CD4-positive, alpha-beta T cell (primary cell): ENCODE measurements around the gene JARID2. TPM values are rescaled to one million over a fixed set of nuclear protein-coding genes. Genes with fewer than 3 reads are reported as not detected.
A peak's percentile ranks its signal among the peaks of the same experiment; 100 is the strongest.

Experiments
- ATAC-seq: fragments of 200-7000 bp; cut with Tn5 transposase; one replicate; pipeline ENCODE4 v1.10.0; 2022; ENCODE audit warnings: mild to moderate bottlenecking; ENCODE audit not compliant: poor library complexity
- CTCF ChIA-PET: fragments of 350-600 bp; sonication (Branson Sonifier 250); formaldehyde crosslinking; loops from one replicate; lab custom pipeline; 2021; ENCODE audit warnings: antibody characterized with exemption, inconsistent platforms; lab: Charles Lee
- POLR2A ChIA-PET: fragments of 350-600 bp; sonication (Branson Sonifier 250); formaldehyde crosslinking; loops from one replicate; lab custom pipeline; 2021; ENCODE audit warnings: antibody characterized with exemption, inconsistent platforms; lab: Charles Lee
- DNase-seq, 14 experiments: peaks; one replicate each; pipeline ENCODE4 v3.0.0-alpha.2; 2013 to 2020; ENCODE audit warnings: mixed read lengths in 2 of 14
- H3K27ac ChIP-seq, 2 donors: one replicate each; pipeline versions ENCODE4 v1.5.1 to v1.7.0; 2013; ENCODE audit warnings: low read length in 2 of 2, low read depth in 1 of 2, mild to moderate bottlenecking in 1 of 2
- H3K27me3 ChIP-seq, 2 experiments: 1 replicate in 1 of 2; 2 replicates in 1 of 2; pipeline versions ENCODE4 v1.6.1 to v1.7.0; 2013; ENCODE audit warnings: low read length in 2 of 2, control low read depth in 1 of 2, mild to moderate bottlenecking in 1 of 2, moderate library complexity in 1 of 2; ENCODE audit not compliant: insufficient read depth in 2 of 2, control insufficient read depth in 1 of 2
- H3K36me3 ChIP-seq: one replicate; pipeline ENCODE4 v1.6.1; 2013; ENCODE audit warnings: low read length, control low read depth; ENCODE audit not compliant: insufficient read depth
- H3K4me1 ChIP-seq: one replicate; pipeline ENCODE4 v1.6.1; 2013; ENCODE audit warnings: low read length, control low read depth; ENCODE audit not compliant: insufficient read depth
- H3K4me3 ChIP-seq: one replicate; pipeline ENCODE4 v1.5.1; 2013; ENCODE audit warnings: mild to moderate bottlenecking, low read length, moderate library complexity
- H3K9me3 ChIP-seq, 2 experiments: 1 replicate in 1 of 2; 2 replicates in 1 of 2; pipeline versions ENCODE4 v1.6.1 to v1.7.0; 2013; ENCODE audit warnings: low read length in 2 of 2, mild to moderate bottlenecking in 2 of 2, control low read depth in 1 of 2, moderate library complexity in 1 of 2; ENCODE audit not compliant: control insufficient read depth in 1 of 2, insufficient read depth in 1 of 2
- H3K27ac Mint-ChIP-seq: one replicate; pipeline ENCODE4 v1.8.0; 2020; ENCODE audit warnings: mixed read lengths
- H3K27me3 Mint-ChIP-seq: one replicate; pipeline ENCODE4 v1.8.0; 2021; ENCODE audit warnings: mixed read lengths
- H3K36me3 Mint-ChIP-seq: one replicate; pipeline ENCODE4 v1.8.0; 2021; ENCODE audit warnings: low read depth, mixed read lengths
- H3K4me1 Mint-ChIP-seq: one replicate; pipeline ENCODE4 v1.8.0; 2021; ENCODE audit warnings: low read depth, mixed read lengths
- H3K4me3 Mint-ChIP-seq: one replicate; pipeline ENCODE4 v1.8.0; 2020; ENCODE audit warnings: mild to moderate bottlenecking, mixed read lengths
- H3K9me3 Mint-ChIP-seq: one replicate; pipeline ENCODE4 v1.8.0; 2020; ENCODE audit warnings: mixed read lengths
- CTCF ChIP-seq: fragments of 200-600 bp; IDR thresholded peaks from one replicate; pipeline ENCODE4 v1.8.0; 2022; ENCODE audit warnings: antibody characterized with exemption, mild to moderate bottlenecking
- intact Hi-C, 2 experiments: fragments of 100-400 bp; cut with DNase I in 1 of 2; cut with micrococcal nuclease in 1 of 2; formaldehyde crosslinking; loops; one replicate each; pipeline versions ENCODE4 v1.15.1 to v1.9.0; 2023 to 2025; cut with DNase I, micrococcal nuclease
- total RNA-seq, 174 experiments: library from RNA in 2 of 174; stranded (reverse) in 2 of 174; gene quantifications; one replicate each; pipeline ENCODE4 v1.2.3 and lab custom pipeline; 2021 to 2026

The JARID2 gene
- total RNA-seq, 2 experiments from 2014 or later: 32.0 to 33.0 TPM

- CTCF ChIA-PET: interaction anchor here (1.0 kb wide), 1 partner anchor 34 kb away, joined by 3 read pairs; no protein-coding TSS in a partner anchor
- H3K4me3 Mint-ChIP-seq: peak overlapping the region; percentile 43
- POLR2A ChIA-PET: interaction anchor here (0.7 kb wide), 1 partner anchor 12 kb away, joined by 3 read pairs; no protein-coding TSS in a partner anchor
- TF ChIP-seq CTCF: no peak
- H3K9me3 Mint-ChIP-seq: no peaks in the 10 kb centered on the region
- Histone ChIP-seq H3K9me3 (no peaks in the 10 kb centered on the region), H3K36me3 (no peaks in the 10 kb centered on the region), H3K4me3 (no peak overlapping the region), H3K4me1 (peaks cover 24% of the 10 kb centered on the region), H3K27me3 (no peaks in the 10 kb centered on the region), H3K27ac (no peak overlapping the region)
- peaks cover 88% of the 10 kb centered on the region for H3K4me1 Mint-ChIP-seq
- ATAC-seq: peak; percentile 50
- DNase-seq: no peak
- peak overlapping the region; percentile 63 for H3K27ac Mint-ChIP-seq
- no peaks in the 10 kb centered on the region for H3K27me3 Mint-ChIP-seq
- intact Hi-C loops: loop anchor here in 1 of 2 experiments (2.0 kb wide), 1 partner anchor 18 kb away; no protein-coding TSS in a partner anchor
- no peaks in the 10 kb centered on the region for H3K36me3 Mint-ChIP-seq
Measured at GRCh38 chr6:15346315-15346714, 100.4 kb downstream of the JARID2 start.

DNA sequence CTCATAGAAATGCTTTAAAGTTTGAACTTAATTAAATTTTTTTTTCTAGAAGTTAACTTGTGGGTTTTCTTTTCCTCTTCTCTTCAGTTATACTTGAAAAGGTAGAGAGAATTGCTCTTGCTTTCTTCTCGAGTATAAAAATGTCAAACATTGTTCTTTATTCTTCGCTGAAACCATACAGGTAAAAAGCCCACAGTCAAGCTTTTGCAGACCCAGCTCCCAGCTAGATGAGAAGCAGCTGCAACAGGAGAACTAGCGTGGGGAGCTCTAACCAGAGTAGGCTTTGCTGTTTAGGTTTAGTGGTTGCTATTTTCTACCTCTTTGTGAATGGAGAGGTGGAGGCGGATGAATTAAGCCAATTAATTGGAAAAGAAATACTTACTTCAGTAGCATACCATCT lies 102.7 kb downstream of the JARID2 start:
- H3K4me1 ChIP-seq: peaks cover 20% of the 10 kb centered on the region
- peak overlapping the region; percentile 35 for H3K4me3 Mint-ChIP-seq
- no peaks in the 10 kb centered on the region for H3K27me3 ChIP-seq
- ChIA-PET CTCF (no interaction called here), POLR2A (interaction anchor here (0.9 to 1.5 kb wide), 2 partner anchors 81 to 99 kb away, joined by 4 read pairs; no protein-coding TSS in a partner anchor)
- H3K27ac ChIP-seq: no peak overlapping the region
- no peaks in the 10 kb centered on the region for H3K36me3 Mint-ChIP-seq
- peak overlapping the region; percentile 70 for H3K27ac Mint-ChIP-seq
- no peaks in the 10 kb centered on the region for H3K36me3 ChIP-seq
- DNase-seq: no peak
- intact Hi-C loops: no loop called here
- H3K27me3 Mint-ChIP-seq: no peaks in the 10 kb centered on the region
- H3K4me1 Mint-ChIP-seq: peaks cover 95% of the 10 kb centered on the region
- peak; percentile 43 for ATAC-seq
- H3K9me3 ChIP-seq: no peaks in the 10 kb centered on the region
- no peak overlapping the region for H3K4me3 ChIP-seq
- H3K9me3 Mint-ChIP-seq: no peaks in the 10 kb centered on the region
- TF ChIP-seq CTCF: no peak

DNA sequence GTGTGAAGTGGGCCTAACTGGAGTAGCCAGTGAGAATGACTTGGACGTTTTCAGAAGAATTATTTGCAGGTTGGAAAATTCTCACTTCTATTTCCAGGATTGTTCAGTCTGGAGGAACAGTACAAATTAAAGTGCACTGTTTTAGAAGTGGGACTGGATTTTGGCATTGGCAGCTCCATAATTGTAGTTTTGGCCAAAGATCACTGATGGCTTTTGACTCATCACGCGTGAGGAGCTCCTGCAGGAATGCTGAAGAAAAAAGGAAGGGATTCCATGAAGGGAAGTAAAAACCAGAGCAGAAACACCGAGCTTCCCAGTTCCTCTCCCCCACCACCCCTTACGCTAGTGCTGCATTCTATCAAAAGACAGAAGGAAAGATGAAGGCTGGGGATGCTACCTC lies 103.5 kb downstream of the JARID2 start:
- Histone ChIP-seq H3K9me3 (no peaks in the 10 kb centered on the region), H3K36me3 (no peaks in the 10 kb centered on the region), H3K27me3 (no peaks in the 10 kb centered on the region), H3K4me1 (peaks cover 20% of the 10 kb centered on the region), H3K27ac (no peak overlapping the region), H3K4me3 (no peak overlapping the region)
- DNase-seq (no peak), ATAC-seq (no peak)
- CTCF ChIA-PET: no interaction called here
- Mint-ChIP-seq H3K27me3 (no peaks in the 10 kb centered on the region), H3K4me1 (peaks cover 95% of the 10 kb centered on the region), H3K36me3 (no peaks in the 10 kb centered on the region), H3K9me3 (no peaks in the 10 kb centered on the region), H3K4me3 (no peak overlapping the region), H3K27ac (peak overlapping the region; percentile 70)
- intact Hi-C loops: no loop called here
- POLR2A ChIA-PET: interaction anchor here (1.5 kb wide), 1 partner anchor 81 kb away, joined by 4 read pairs; no protein-coding TSS in a partner anchor
- TF ChIP-seq CTCF: no peak
